SIG-M5 (cell line): ENCODE data around the gene AP3B1.

Experiments
- DNase-seq: peaks from one replicate; lab custom pipeline; 2025; lab: John Stamatoyannopoulos, UW

AP3B1 gene

DNA sequence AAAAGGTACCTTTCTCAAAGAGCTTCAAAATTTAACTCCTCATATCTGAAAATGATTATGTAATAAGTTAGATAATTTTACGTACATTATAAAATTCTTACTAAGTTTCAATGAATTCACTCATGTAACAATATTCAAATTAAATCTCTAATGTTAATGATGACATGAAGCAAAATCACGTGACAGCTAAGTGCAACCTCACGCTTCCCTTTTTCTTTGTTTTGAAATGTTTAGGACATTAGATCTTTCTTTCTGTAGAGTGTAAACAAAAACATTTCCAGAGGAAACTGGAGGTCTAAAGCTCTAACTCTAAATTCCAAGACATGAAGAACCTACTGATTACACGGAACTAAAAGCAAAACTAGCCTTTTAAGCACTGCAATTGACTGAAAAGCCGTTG is 291.0 kb downstream of the AP3B1 start:
- no peak for DNase-seq

- no peak for DNase-seq
Measured at GRCh38 chr5:78002690-78003089, 291.8 kb downstream of the AP3B1 start.

GRCh38 chr5:78001197-78001596 is 293.3 kb downstream of the AP3B1 start:
- no peak for DNase-seq

- no peak for DNase-seq
Measured at GRCh38 chr5:78000191-78000590, 294.3 kb downstream of the AP3B1 start.

GRCh38 chr5:77999399-77999798 is 295.1 kb downstream of the AP3B1 start:
- DNase-seq: no peak

DNA sequence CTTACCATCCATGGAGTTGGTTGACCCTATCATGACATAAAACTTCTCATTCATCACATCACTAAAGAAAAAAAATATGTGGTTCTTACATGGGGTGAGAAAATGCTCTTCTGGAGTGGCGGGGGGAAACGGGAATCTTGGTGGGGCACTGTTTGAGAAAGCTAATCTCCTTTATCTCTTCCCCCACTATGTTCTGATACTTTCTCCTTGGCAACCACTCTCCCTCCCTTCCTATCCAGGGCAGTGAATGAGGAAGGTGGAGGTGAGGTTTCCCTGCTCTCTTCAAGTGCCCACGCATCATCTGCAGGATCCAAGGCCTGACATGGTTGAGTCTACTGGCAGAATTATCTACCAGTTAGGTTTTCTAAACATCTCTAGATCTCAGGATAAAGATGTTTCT is 297.6 kb downstream of the AP3B1 start:
- no peak for DNase-seq

GRCh38 chr5:77995793-77996409 is 298.6 kb downstream of the AP3B1 start:
- no peak for DNase-seq

- DNase-seq: no peak
Measured at GRCh38 chr5:77994943-77995342, 299.6 kb downstream of the AP3B1 start.

DNA sequence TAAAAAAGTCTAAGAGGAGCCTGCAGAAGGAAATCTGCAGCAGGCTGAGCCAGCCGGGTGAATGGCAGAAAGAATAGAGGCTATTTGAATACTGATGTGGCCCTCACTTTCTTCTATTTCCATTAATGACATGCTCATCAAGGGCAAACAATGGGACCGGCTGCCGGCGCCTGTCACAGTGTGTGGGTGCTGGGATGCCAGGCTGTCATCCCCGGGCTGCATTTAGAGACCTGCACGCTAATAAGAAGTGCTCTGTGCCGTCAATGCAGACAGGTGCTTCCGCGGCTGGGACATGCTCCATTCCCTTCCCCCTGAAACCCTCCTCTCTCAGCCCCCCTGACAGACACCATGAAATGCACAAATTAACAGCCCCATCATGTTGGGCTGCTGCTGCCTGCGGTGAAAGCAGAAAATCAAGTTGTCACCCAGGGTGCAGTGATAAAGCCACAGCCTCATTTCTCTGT is 300.6 kb downstream of the AP3B1 start:
- no peak for DNase-seq

DNA sequence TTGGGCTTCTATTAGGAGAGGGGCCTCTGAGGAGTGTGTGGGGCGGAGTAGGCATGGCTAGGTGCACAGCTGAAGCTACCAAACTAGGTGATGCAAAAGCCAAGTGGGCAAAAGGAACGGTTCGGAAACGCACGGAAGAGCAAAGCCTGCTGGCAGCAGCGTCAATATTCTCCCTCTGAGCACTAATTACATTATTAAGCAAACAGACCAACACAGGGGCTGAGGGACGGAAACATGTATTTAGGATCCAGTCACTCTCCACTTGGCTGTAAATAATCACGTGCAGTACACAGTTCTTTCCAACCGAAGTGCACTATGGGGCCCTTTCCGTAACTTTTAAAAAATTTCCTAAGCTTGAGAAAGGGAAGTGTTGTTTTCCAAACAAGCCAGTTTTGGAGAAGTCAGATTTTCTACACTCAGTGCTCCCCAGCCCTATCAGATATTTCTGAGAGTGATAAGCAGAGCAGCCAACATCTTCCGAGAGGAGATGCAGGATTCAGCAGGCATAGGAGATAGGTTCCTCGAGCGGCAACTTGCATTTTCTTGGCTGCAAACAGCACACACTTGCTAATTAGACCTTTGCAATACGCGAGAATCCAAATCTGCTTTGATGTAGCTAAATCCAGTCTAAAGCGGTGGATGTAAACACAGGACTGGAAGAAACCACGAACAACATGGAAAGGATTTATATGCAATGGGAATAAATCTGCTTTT is 301.2 kb downstream of the AP3B1 start:
- no peak for DNase-seq

- DNase-seq: no peak
Measured at GRCh38 chr5:77991084-77991483, 303.4 kb downstream of the AP3B1 start.

GRCh38 chr5:77990020-77990419 is 304.5 kb downstream of the AP3B1 start:
- DNase-seq: no peak

- no peak for DNase-seq
Measured at GRCh38 chr5:77987988-77988387, 306.5 kb downstream of the AP3B1 start.

- no peak for DNase-seq
Measured at GRCh38 chr5:77987331-77987730, 307.2 kb downstream of the AP3B1 start.

DNA sequence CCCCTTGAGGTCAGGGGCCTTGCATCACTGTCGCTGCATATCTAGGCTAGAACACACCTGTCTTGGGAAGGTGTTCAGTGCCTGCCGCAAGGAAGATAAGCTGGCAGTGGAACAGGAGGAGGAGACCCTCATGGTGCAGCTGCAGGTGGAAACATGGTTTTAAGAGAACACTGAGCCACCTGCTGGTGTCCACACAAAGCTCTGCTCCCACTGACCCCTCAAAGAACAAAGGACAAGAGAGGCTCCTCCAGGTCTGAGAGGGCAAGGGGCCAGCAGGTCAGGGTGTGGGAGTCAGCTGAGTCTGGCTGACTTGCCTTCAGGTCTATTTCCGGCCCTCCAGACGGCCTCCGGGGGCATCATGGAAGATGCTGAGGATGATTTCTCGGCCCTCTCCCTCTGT is 308.2 kb downstream of the AP3B1 start:
- DNase-seq: no peak

DNA sequence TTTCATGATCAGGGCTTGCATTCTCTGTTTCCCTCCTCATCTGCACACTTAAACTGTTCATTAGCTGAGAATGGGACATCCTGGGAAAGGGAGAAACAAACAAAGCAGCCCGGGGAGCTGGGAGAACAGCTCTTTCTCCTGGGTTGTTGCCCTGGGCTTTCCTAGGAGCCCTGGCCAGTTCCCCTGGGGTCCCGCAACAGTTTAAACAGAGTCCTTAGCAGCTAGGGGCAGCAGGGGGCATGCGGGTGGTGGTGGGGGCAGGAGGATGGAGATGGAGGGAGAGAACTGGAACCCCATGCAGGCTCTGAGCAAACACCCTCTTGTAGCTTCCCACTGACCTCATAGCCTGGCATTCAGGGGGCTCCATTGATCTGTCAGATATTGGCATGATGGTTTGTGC is 309.3 kb downstream of the AP3B1 start:
- no peak for DNase-seq

GRCh38 chr5:77984587-77984986 is 309.9 kb downstream of the AP3B1 start:
- no peak for DNase-seq

GRCh38 chr5:77983482-77984199 is 310.9 kb downstream of the AP3B1 start:
- no peak for DNase-seq

DNA sequence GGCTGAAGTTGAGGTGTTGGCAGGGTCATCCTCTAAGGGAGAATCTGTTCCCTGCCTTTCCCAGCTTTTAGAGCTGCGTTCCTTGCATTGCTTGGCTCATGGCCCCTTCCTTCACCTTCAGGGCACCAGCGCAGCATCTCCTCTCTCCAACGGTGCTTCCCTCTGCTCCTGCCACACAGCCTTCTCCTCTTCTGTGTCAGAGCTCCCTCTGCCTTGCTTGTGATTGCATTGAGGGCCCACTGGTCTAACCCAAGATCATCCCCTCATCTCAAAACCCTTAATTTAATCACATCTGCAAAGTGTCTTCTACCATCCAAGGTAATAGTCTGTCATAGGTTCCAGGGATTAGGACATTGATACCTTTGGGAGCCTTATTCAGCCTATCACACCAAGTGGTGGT is 312.7 kb downstream of the AP3B1 start:
- no peak for DNase-seq

- DNase-seq: no peak
Measured at GRCh38 chr5:77974576-77974975, 319.9 kb downstream of the AP3B1 start.

DNA sequence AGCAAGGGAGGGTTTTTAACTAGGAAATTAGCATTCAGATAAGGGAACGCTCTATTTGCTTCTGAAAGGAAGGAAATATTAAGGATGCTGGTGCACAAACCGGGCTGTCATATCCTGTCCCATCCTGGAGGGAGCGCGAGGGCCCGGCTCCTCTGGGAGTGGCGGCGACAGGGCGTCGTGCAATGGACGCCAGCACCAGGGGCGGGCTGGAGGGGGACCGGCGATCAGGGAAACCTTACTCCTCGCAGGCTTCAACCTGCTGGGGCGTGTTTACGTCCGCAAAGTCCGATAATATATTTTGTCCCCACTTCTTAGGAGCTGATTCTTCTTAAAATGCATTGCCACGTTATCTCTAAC is 321.3 kb downstream of the AP3B1 start:
- DNase-seq: no peak

DNA sequence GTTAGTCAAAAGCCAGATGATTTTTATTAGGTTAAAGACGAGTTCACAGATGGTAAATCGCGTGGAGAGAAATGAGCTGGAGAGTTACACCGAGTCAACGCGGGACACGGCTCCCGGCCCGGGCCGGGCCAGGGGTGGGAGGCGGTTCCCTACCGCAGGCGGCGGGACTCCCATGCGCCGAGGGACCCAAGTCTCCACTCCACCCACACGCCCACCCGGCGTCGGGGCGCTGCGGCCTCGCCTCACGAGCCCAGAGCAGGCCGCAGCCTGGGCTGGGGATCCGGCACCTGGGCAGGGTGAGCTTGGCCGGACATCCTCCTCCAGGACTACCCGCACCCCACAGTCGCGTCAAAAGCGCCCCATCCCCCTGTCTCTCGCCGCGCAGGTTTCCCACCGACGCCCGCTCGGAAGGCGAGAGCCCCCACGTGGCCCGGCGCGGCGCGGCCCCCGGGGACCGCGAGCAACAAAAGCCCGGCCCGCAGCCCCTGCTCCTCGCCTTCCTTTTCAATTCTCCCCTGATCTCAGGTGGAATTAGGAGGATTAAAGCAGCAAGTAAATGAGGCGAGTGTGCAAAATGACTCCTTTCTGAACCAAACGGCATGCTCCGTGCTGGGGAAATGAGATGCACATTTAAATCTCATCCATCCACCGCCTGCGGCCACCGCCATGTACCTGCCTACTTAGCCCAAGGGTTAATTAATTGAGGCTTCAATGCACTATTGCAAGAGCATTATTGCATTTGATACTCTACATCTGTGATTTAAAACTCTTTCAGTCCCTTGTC is 321.8 kb downstream of the AP3B1 start:
- no peak for DNase-seq
